GM18868 (cell line): ENCODE measurements around the gene RNGTT.
"Not testable (repeated sequence)": the region's sequence is repeated elsewhere in the genome, so short reads cannot be mapped to it uniquely, and the experiment has no call there.

Experiments used
- ATAC-seq: cut with Tn5 transposase; IDR thresholded peaks from one replicate; pipeline ENCODE4 v1.9.1; 2021; ENCODE audit warnings: mild to moderate bottlenecking, moderate library complexity; ENCODE audit not compliant: unreplicated experiment

Gene RNGTT

DNA sequence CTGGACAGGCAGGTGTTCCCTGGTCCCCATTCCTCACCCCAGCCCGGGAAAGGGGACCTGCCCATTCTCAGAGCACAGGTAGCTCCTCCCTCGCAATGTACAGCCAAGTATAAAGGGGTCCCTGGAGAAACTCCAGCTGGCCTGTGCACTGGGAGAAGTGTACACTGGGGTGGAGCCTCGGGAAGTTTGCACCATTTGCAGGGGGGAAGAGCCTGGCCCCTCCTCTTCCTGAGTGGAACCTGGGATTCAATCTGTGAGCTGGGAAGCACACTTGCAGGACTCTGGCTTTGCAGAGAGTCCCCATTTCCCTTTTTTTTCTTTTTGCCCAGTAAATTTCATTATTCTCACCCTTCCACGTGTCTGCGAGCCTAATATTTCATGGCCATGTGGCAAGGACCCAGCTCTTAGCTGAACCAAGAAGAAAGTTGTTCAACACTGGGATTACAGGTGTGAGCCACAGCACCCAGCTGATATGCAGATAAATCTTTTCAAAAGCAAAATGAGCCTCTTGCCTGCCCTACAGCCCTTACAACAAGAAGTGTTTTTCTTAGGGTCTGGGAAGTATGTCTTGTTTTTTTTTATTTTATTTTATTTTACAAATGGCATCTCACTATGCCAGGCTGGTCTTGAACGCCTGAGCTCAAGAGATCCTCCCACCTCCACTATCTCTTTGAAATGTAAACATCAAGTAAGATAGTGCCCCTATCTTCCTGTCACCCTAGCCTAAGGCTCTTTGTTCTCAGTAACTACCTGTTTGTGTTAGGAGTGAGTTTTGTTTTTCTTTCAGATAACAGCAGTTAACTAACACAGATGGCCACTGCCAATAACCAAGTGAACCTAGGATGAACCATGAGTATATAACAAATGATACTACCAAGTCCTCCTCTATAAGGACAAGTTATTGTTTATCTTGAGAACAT is 9.3 kb upstream of the RNGTT start:
- ATAC-seq = no peak

DNA sequence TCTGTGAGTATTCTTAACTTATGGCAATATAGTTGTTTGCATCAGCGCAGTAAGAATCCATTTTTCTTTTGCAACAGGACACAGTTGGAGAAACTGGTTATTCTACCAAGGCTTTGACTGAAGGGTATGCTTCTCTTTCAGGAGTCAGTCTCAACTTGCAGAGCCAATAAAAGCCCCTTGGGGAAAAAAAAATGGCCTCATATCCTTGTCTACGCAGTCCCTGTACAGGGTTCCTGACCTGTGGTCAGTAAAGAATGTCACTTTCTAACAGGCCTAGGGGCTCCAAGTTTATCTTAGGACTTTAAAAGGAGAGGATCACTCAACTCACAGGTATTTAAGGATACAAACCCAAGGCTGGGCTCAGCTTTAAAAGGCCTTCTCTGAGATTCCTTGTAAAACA is 6.9 kb upstream of the RNGTT start:
- no peak for ATAC-seq

DNA sequence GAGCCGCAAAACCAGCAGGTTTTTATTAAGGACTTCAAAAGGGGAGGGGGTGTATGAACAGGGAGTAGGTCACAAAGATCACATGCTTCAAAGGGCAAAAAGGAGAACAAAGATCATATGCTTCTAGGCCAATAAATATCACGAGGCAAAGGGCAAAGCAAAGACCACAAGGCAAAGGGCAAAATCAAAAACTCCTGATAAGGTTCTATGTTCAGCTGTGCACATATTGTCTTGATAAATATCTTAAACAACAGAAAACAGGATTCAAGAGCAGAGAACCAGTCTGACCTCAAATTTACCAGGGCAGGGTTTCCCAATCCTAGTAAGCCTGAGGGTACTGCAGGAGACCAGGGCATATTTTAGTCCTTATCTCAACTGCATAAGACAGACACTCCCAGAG is 5.8 kb upstream of the RNGTT start:
- not testable (repeated sequence) for ATAC-seq

DNA sequence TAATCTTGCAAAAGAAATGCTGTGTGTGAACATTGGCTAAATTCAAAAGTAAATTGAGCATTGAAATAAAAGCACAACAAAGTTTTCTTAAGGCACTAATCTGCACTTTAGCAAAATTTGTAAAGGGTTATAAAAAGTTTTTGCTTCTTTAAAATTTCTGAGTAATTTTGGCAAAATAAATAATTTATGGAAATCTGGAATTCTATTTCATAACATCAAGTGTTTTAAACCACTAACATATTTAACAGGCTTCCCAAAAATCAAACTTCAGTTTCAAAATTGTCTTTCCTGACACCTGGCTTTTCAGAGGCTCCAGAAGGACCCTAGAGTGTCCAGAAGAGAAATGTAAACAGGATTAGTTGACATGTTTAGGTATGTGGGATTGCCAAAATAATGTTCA is 4.5 kb upstream of the RNGTT start:
- no peak for ATAC-seq

DNA sequence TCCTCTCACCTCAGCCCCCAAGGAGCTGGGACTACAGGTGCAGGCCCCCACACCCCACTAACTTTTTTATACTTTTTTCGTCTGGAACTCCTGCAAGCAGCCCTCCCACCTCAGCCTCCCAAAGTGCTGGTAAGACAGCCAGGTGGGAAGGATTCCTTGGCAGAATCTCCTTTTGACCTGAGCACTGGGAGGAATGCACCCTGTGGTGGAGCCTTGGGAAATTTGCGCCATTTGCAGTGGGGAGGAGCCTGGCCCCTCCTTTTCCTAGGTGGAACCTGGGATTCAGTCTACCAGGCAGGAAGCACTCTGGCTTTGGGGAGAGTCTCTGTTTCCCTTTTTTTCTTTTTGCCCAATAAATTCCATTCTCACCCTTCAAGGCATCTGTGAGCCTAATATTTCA is 2.3 kb upstream of the RNGTT start:
- ATAC-seq = no peak

DNA sequence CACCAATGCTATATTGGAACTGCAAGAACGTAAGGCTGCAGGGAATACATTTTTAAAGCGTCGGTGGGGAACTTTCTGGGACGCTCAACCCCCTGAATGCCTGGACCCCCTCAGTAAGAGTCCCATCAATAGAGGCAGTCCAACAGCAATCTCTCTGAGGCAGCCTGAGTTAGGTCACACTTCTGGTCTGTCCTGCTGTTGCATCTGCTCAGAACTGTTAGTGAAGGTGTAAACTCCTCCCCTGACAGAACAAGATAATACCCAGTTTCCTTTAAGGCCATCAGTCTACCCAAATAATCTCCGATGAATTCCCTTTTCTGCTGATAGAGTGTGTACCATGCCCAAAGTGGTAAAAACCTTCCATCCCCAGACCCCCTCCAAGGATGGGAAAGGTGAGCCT is 1.1 kb upstream of the RNGTT start:
- ATAC-seq = no peak

DNA sequence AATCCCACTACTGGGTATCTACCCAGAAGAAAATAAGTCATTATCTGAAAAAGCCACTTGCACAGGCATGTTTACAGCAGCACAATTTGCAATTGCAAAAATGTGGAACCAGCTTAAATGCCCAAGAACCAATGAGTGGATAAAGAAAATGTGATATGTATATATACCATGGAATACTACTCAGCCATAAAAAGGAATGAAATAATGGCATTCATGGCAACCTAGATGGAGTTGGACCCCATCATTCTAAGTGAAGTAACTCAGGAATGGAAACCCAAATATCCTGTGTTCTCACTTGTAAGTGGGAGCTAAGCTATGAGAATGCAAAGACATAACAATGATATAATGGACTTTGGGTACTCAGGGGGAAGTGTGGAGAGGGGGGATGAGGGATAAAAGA is 4.6 kb downstream of the RNGTT start:
- no peak for ATAC-seq

DNA sequence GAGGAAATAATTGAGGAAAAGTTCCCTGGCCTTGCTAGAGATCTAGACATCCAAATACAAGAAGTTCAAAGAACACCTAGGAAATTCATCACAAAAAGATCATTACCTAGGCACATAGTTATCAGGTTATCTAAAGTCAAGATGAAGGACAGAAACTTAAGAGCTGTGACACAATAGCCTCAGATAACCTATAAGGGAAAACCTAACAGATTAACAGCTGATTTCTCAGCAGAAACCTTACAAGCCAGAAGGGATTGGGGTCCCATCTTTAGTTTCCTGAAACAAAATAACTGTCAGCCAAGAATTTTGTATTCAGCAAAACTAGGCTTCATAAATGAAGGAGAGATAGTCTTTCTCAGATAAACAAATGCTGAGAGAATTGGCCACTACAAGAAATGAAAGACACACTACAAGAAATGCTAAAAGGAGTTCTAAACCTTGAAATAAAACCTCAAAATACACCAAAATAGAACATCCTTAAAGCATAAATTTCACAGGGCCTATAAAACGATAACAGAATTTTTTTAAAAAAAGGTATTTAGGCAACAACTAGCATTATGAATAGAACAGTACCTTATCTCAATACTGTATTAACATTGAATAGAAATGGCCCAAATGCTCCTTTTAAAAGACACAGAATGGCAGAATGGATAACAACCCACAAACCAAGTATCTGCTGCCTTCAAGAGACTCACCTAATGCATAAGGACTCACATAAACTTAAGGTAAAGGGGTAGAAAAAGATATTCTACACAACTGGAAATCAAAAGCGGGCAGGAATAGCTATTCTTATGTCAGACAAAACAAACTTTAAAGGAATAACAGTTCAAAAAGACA is 9.7 kb downstream of the RNGTT start:
- ATAC-seq = no peak

DNA sequence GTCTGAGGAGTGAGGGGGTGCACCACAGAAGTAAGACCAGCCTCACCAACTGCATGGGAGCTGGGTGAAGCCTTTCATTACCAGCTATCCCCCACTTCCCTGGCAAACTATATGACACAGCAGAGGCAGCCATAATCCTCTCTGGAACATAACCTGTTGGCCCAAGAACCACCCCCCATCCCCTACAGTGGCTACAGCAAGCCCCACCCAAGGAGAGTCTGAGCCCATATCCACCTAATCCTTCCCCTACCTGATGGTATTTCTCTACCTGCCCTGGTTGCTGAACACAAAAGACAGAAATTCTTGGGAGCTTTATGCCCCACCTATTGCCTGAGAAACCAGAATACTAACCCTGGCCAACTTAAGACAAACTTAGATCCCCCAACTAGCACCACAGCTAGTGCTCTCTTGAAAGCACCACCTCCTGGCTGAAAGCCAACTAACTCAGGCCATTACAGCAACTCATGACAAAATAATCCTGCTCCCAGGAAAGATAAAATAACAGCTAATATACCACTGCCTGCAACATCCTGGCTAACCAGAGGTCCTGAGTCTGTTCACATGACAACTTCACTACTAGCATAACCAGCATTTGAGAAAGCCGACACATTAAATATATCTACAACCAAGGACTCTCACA is 11.2 kb downstream of the RNGTT start:
- no peak for ATAC-seq

DNA sequence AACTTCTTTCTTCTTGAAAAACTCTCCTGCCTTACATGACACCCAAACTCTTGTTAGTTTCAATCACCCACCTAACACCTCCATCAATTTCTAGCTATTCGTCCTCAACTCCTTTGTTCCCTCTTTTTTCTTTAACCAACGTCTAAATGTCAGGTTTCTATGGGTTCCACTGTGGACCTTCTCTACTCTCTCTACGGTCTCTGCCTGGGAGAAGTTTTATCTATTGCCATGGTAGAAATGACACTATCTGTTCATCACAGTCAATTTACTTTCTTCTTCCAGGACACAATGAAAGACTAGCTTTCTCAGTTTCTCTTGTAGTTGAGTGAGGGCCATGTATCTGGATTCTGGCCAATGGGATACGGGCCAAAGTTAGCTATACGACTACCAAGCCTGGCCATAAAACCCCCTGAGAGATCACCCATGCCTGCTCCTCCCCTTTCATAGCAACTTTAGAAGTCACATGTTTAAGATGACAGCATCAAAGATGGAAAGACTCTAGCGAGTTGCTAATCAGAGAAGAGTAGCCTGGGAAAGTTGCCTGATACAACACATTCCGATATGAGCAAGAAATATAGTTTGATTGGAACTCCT is 17.9 kb downstream of the RNGTT start:
- ATAC-seq = no peak

DNA sequence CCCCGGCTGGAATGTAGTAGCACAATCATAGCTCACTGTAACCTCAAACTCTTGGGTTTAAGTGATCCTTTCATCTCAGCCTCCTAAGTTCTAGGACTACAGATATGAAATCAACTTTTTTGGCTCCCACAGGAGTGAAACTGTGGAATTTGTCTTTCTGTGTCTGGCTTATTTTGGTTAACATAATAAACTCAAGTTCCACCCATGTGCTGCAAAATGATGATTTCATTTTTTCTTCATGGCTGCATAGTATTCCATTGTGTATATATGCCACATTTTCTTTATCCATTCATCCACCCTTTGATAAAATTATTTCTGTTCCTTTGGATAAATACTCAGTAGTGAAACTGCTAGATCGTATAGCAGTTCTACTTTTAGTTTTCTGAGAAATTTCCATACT is 29.9 kb downstream of the RNGTT start:
- ATAC-seq = no peak

DNA sequence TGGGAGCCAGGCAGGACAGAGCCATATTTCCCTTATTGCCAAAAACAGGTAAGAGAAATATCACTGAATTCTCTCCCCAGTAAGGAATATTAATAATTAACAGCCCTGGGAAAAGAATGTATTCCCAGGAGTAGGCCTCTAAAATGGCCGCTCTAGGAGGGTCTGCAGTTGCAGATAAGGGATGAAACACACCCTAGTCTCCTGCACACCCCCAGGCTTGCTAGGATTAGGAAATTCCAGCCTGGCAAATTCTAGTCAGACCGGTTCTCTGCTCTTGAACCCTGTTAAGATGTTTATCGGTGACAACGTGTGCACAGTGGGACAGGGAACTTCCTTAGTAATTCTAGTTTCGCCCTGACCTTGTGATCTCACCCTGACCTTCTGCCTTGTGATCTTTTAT is 31.4 kb downstream of the RNGTT start:
- ATAC-seq = not testable (repeated sequence)

DNA sequence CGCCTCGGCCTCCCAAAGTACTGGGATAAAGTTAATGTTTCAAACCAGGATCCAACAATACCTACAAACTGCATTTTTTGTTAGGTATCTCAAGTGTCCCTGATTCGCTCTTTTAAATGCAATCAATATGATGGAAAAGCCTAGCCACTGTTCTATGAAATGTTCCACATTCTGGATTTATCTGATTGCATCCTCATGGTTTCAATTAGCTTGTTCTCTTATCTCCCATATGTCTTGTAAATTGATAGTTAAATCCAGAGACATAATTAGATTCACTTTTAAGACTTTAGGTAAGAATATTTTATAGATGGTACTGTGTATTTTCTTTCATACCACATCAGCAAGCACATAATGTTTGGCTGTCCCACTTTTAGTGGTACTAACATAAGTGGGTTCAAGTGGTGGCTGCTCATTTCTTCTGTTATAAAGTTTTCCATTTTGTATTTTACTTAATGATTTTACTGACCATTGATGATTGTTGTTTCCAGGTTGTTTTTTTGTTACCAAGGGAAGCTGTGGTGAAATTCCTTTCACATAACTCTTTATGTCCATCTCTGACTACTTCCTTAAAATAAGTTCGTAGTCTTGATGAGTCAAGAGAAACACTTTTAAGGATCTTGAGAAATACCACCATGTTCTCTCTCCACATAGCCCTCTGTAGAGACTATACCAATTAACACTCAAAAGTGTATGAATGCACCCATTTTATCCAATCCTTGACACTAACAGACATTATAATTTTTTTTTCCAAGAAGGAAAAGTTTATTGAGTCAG is 40.5 kb downstream of the RNGTT start:
- ATAC-seq = no peak

DNA sequence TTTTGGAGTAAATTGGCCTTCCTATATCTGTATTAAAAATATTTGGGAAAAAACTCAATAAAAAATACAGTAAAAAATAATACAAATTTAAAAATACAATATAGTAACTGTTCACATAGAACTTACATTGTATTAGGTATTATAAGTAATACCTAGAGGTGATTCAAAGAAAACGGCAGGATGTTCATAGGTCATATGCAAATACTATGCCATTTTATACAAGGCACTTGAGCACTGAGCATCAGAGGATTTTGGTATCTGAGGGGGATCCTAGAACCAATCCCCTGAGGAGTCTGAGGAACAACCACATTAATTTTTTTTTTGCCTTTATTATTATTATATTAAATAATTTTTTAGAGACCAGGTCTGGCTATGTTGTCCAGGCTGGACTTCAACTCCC is 41.7 kb downstream of the RNGTT start:
- ATAC-seq = no peak

DNA sequence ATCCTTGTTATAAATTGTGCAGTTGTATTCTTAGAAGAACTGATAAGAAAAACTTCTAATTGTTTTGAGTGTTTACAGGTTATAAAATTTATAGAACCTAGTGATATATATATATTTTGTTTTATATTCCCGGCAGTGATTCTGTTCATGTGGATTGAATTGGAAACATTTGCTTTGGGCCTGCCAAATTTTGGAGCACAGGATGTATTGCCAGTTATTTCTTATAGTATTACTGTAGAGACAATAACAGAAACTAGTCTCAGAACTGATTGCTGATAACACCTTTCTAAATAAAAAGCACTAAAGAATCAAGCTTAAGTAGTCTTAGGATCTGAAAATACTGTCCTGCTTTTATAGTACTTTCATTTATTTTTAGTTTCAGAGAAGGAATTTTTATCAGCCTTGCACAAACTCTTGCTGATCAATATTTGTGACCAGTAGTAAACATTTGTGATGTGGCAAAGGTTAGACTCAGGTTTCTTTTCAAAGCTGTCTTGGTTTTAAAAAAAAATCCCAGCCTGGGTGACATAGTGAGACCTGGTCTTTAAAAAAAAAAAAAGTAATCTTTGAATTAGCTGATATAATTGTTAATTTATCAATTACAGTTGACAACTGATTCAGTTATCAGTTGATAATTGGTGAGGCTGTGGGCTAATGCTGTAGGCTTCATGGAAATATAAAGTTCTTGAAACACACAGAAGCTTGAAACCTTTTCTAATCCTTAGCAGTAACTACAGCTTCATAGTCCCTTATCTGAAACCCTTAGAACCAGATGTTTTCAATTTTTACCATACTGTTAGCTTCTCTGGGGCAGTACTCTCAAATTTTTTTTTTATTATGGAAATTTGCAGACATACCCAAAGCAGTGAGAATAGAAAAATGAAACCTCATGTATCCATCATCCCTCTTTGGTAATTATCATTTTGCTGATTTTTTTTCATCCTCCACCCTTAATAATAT is 42.4 kb downstream of the RNGTT start:
- ATAC-seq = no peak

DNA sequence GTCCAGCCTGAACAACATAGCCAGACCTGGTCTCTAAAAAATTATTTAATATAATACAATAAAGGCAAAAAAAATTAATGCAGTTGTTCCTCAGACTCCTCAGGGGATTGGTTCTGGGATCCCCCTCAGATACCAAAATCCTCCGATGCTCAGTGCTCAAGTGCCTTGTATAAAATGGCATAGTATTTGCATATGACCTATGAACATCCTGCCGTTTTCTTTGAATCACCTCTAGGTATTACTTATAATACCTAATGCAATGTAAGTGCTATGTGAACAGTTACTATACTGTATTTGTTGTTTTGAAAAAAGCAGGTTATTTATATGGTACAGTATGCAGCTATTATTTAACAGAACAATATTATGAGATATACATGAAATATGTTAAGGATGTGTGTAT is 43.3 kb downstream of the RNGTT start:
- no peak for ATAC-seq

DNA sequence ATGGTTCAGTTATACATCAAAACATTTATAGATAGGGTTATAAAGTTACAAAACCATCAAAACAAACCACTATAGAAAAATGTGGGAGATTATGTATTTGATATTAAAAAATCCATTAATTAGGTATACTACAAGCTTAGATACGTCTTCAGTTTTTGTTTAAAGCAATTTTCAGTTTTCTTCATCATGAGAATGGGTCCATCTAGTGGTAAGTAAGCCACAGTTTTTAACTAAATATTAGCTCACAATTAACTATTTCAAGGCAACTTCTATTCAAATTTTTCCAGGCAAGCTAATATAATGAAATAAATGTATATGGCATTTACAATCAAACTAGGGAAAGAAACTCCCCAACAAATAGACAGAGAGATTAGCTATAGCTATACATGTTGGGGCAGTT is 44.4 kb downstream of the RNGTT start:
- ATAC-seq = no peak

DNA sequence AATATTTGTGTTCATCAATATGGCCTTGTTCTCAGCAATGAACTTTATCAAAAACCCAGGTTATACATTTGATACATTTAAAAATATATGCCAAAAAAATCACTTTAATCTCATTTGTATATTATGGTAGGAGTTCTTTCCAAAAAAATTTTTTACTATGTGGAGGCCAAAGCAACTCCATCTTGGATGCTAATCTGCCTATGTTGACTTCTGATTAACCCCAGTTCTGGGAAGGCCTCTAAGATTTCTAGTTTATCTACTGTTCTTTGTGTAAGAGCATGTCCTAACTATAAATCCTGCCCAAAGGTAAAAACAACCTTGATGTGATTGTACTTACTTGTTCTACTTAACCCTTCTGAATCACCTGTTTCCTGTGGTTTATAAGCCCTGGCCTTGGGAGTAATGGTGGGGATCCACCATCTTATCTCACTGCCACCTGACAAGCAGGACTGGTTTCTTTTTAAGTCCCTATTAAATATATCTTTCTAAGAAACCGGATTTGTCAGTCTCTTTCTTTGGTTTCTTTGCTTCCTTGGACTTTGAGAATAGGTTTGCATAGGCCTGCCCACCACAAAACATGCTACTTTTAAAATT is 46.7 kb downstream of the RNGTT start:
- ATAC-seq = no peak
